OCI-LY7 (cell line): Measurements from ENCODE around the gene ALDH1A2. TPM values are rescaled to one million over a fixed set of nuclear protein-coding genes. Genes with fewer than 3 reads are reported as not detected.

Experiments used
- BruUV-seq: library from RNA; stranded (reverse); fragments of 400-500 nt; replicated peaks from 2 replicates; lab custom pipeline; 2021; lab: Mats Ljungman, UMichigan
- CTCF ChIA-PET: fragments of 300-600 bp; sonication (Branson Sonifier 250); formaldehyde crosslinking; loops from one replicate; lab custom pipeline; 2022; ENCODE audit warnings: antibody characterized with exemption; ENCODE audit not compliant: unreplicated experiment; lab: Charles Lee
- POLR2A ChIA-PET: fragments of 300-600 bp; sonication (Branson Sonifier 250); formaldehyde crosslinking; loops from one replicate; lab custom pipeline; 2022; ENCODE audit warnings: antibody characterized with exemption; lab: Charles Lee
- DNase-seq: peaks from one replicate; pipeline ENCODE4 v3.0.0-alpha.2; 2015; ENCODE audit warnings: low spot score
- H2AFZ ChIP-seq: fragments of 200-600 bp; sonication (generic), shearing (Covaris generic); 2 replicates; pipeline ENCODE4 v1.6.1; 2014; ENCODE audit warnings: mild to moderate bottlenecking, antibody characterized with exemption, low read length, moderate library complexity
- H3K27ac ChIP-seq: fragments of 200-600 bp; sonication (generic); 2 replicates; pipeline ENCODE4 v1.5.1; 2014; ENCODE audit warnings: mixed run types, low read depth, mild to moderate bottlenecking, moderate library complexity, low read length, inconsistent platforms; ENCODE audit not compliant: poor library complexity, severe bottlenecking
- H3K36me3 ChIP-seq: fragments of 200-600 bp; sonication (generic); 2 replicates; pipeline ENCODE4 v1.6.1; 2014; ENCODE audit warnings: mild to moderate bottlenecking, antibody characterized with exemption, low read length, moderate library complexity, mixed read lengths; ENCODE audit not compliant: insufficient read depth
- H3K4me1 ChIP-seq: fragments of 200-600 bp; sonication (generic); 2 replicates; pipeline ENCODE4 v1.5.1; 2014; ENCODE audit warnings: mild to moderate bottlenecking, low read length; ENCODE audit not compliant: insufficient read depth, poor library complexity, severe bottlenecking
- H3K4me2 ChIP-seq: fragments of 200-600 bp; sonication (generic); 2 replicates; pipeline ENCODE4 v1.6.1; 2014; ENCODE audit warnings: mild to moderate bottlenecking, low read length
- H3K4me3 ChIP-seq: fragments of 200-600 bp; sonication (generic); 2 replicates; pipeline ENCODE4 v1.5.1; 2014; ENCODE audit warnings: mild to moderate bottlenecking, low read depth, low read length; ENCODE audit not compliant: poor library complexity, severe bottlenecking
- H3K79me2 ChIP-seq: fragments of 200-600 bp; sonication (generic); 2 replicates; pipeline ENCODE4 v1.6.1; 2016; ENCODE audit warnings: low read depth, mild to moderate bottlenecking, low read length, moderate library complexity, mixed read lengths; ENCODE audit not compliant: insufficient read depth
- H3K9me2 ChIP-seq: fragments of 200-600 bp; sonication (generic); 2 replicates; pipeline ENCODE4 v1.6.1; 2016; ENCODE audit warnings: mild to moderate bottlenecking, low read length, mixed read lengths; ENCODE audit not compliant: insufficient read depth
- H3K9me3 ChIP-seq: fragments of 200-600 bp; sonication (generic); 2 replicates; pipeline ENCODE4 v1.6.1; 2014; ENCODE audit warnings: mild to moderate bottlenecking, mixed run types, low read length, mixed read lengths
- H4K20me1 ChIP-seq: fragments of 200-600 bp; sonication (generic); 2 replicates; pipeline ENCODE4 v1.6.1; 2014; ENCODE audit warnings: mild to moderate bottlenecking, antibody characterized with exemption, low read length, moderate library complexity, mixed read lengths; ENCODE audit not compliant: insufficient read depth
- CTCF ChIP-seq: fragments of 200-600 bp; sonication (generic); conservative IDR thresholded peaks from 2 replicates; pipeline ENCODE4 v1.5.1; 2014; ENCODE audit warnings: mild to moderate bottlenecking, antibody characterized with exemption, low read length, moderate library complexity, mixed read lengths
- EZH2phosphoT487 ChIP-seq: fragments of 200-600 bp; sonication (generic); IDR thresholded peaks from 2 replicates; pipeline ENCODE4 v1.6.1; 2018; ENCODE audit warnings: low read depth, borderline replicate concordance, mild to moderate bottlenecking, mixed run types, antibody characterized with exemption, low read length, moderate library complexity, mixed read lengths
- intact Hi-C: fragments of 100-400 bp; cut with micrococcal nuclease; formaldehyde crosslinking; loops from one replicate; pipeline ENCODE4 v1.10.0; 2022; ENCODE audit not compliant: unreplicated experiment
- total RNA-seq, 2 experiments: library from RNA; depleted of rRNA in 1 of 2; stranded (reverse); fragments of >200 nt in 1 of 2; shearing (Covaris generic) in 1 of 2; gene quantifications; 2 replicates each; pipeline ENCODE4 v1.2.3, GENCODE V29; 2014 to 2022

ALDH1A2 gene
- total RNA-seq, 2 experiments from 2014 or later = not detected

GRCh38 chr15:58043192-58043903 lies 22.2 kb downstream of the ALDH1A2 start:
- ChIA-PET CTCF (no interaction called here), POLR2A (no interaction called here)
- no peak for TF ChIP-seq EZH2phosphoT487
- TF ChIP-seq CTCF = peak; percentile 93
- no peak overlapping the region for H3K4me3 ChIP-seq
- H3K79me2 ChIP-seq = no peaks in the 10 kb centered on the region
- no peaks in the 10 kb centered on the region for H3K4me1 ChIP-seq
- H3K27ac ChIP-seq = no peak overlapping the region
- no peaks in the 10 kb centered on the region for H3K36me3 ChIP-seq
- DNase-seq = peak; percentile 48
- H3K9me3 ChIP-seq = no peaks in the 10 kb centered on the region
- H2AFZ ChIP-seq = no peak overlapping the region
- intact Hi-C loops = loop anchor here (5.0 kb wide), 1 partner anchor 139 kb away; no protein-coding TSS in a partner anchor
- no peaks in the 10 kb centered on the region for H4K20me1 ChIP-seq
- no peak overlapping the region for H3K4me2 ChIP-seq
- no peaks in the 10 kb centered on the region for H3K9me2 ChIP-seq
- BruUV-seq = no TSS peak

GRCh38 chr15:58042006-58042405 lies 23.5 kb downstream of the ALDH1A2 start:
- ChIA-PET POLR2A (no interaction called here), CTCF (no interaction called here)
- Histone ChIP-seq H3K79me2 (no peaks in the 10 kb centered on the region), H3K4me1 (no peaks in the 10 kb centered on the region), H3K36me3 (no peaks in the 10 kb centered on the region), H4K20me1 (no peaks in the 10 kb centered on the region), H2AFZ (no peak overlapping the region), H3K4me2 (no peak overlapping the region), H3K9me3 (no peaks in the 10 kb centered on the region), H3K27ac (no peak overlapping the region), H3K9me2 (no peaks in the 10 kb centered on the region), H3K4me3 (no peak overlapping the region)
- TF ChIP-seq CTCF (no peak), EZH2phosphoT487 (no peak)
- BruUV-seq = no TSS peak
- intact Hi-C loops = loop anchor here (5.0 kb wide), 1 partner anchor 140 kb away; no protein-coding TSS in a partner anchor
- DNase-seq = no peak

GRCh38 chr15:58040150-58040549 lies 25.4 kb downstream of the ALDH1A2 start:
- no peak overlapping the region for H3K4me3 ChIP-seq
- no peak for DNase-seq
- H3K27ac ChIP-seq = no peak overlapping the region
- H3K79me2 ChIP-seq = no peaks in the 10 kb centered on the region
- no peaks in the 10 kb centered on the region for H3K36me3 ChIP-seq
- POLR2A ChIA-PET = no interaction called here
- TF ChIP-seq CTCF (no peak), EZH2phosphoT487 (no peak)
- no peaks in the 10 kb centered on the region for H3K9me3 ChIP-seq
- H3K4me1 ChIP-seq = no peaks in the 10 kb centered on the region
- intact Hi-C loops = loop anchor here (5.0 kb wide), 1 partner anchor 142 kb away; no protein-coding TSS in a partner anchor
- CTCF ChIA-PET = no interaction called here
- BruUV-seq = no TSS peak
- H3K4me2 ChIP-seq = no peak overlapping the region
- H3K9me2 ChIP-seq = no peaks in the 10 kb centered on the region
- no peaks in the 10 kb centered on the region for H4K20me1 ChIP-seq
- H2AFZ ChIP-seq = no peak overlapping the region
